CD4-positive, alpha-beta T cell (primary cell): ENCODE data around the gene HDAC4. TPM values are rescaled to one million over a fixed set of nuclear protein-coding genes. Genes with fewer than 3 reads are reported as not detected.

Source experiments
- ATAC-seq: fragments of 200-7000 bp; cut with Tn5 transposase; one replicate; pipeline ENCODE4 v1.10.0; 2022; ENCODE audit warnings: mild to moderate bottlenecking; ENCODE audit not compliant: poor library complexity
- CTCF ChIA-PET: fragments of 350-600 bp; sonication (Branson Sonifier 250); formaldehyde crosslinking; loops from one replicate; lab custom pipeline; 2021; ENCODE audit warnings: antibody characterized with exemption, inconsistent platforms; lab: Charles Lee
- POLR2A ChIA-PET: fragments of 350-600 bp; sonication (Branson Sonifier 250); formaldehyde crosslinking; loops from one replicate; lab custom pipeline; 2021; ENCODE audit warnings: antibody characterized with exemption, inconsistent platforms; lab: Charles Lee
- DNase-seq, 14 experiments: peaks; one replicate each; pipeline ENCODE4 v3.0.0-alpha.2; 2013 to 2020; ENCODE audit warnings: mixed read lengths in 2 of 14
- H3K27ac ChIP-seq, 2 donors: one replicate each; pipeline versions ENCODE4 v1.5.1 to v1.7.0; 2013; ENCODE audit warnings: low read length in 2 of 2, low read depth in 1 of 2, mild to moderate bottlenecking in 1 of 2
- H3K27me3 ChIP-seq, 2 experiments: 1 replicate in 1 of 2; 2 replicates in 1 of 2; pipeline versions ENCODE4 v1.6.1 to v1.7.0; 2013; ENCODE audit warnings: low read length in 2 of 2, control low read depth in 1 of 2, mild to moderate bottlenecking in 1 of 2, moderate library complexity in 1 of 2; ENCODE audit not compliant: insufficient read depth in 2 of 2, control insufficient read depth in 1 of 2
- H3K36me3 ChIP-seq: one replicate; pipeline ENCODE4 v1.6.1; 2013; ENCODE audit warnings: low read length, control low read depth; ENCODE audit not compliant: insufficient read depth
- H3K4me1 ChIP-seq: one replicate; pipeline ENCODE4 v1.6.1; 2013; ENCODE audit warnings: low read length, control low read depth; ENCODE audit not compliant: insufficient read depth
- H3K4me3 ChIP-seq: one replicate; pipeline ENCODE4 v1.5.1; 2013; ENCODE audit warnings: mild to moderate bottlenecking, low read length, moderate library complexity
- H3K9me3 ChIP-seq, 2 experiments: 1 replicate in 1 of 2; 2 replicates in 1 of 2; pipeline versions ENCODE4 v1.6.1 to v1.7.0; 2013; ENCODE audit warnings: low read length in 2 of 2, mild to moderate bottlenecking in 2 of 2, control low read depth in 1 of 2, moderate library complexity in 1 of 2; ENCODE audit not compliant: control insufficient read depth in 1 of 2, insufficient read depth in 1 of 2
- H3K27ac Mint-ChIP-seq: one replicate; pipeline ENCODE4 v1.8.0; 2020; ENCODE audit warnings: mixed read lengths
- H3K27me3 Mint-ChIP-seq: one replicate; pipeline ENCODE4 v1.8.0; 2021; ENCODE audit warnings: mixed read lengths
- H3K36me3 Mint-ChIP-seq: one replicate; pipeline ENCODE4 v1.8.0; 2021; ENCODE audit warnings: low read depth, mixed read lengths
- H3K4me1 Mint-ChIP-seq: one replicate; pipeline ENCODE4 v1.8.0; 2021; ENCODE audit warnings: low read depth, mixed read lengths
- H3K4me3 Mint-ChIP-seq: one replicate; pipeline ENCODE4 v1.8.0; 2020; ENCODE audit warnings: mild to moderate bottlenecking, mixed read lengths
- H3K9me3 Mint-ChIP-seq: one replicate; pipeline ENCODE4 v1.8.0; 2020; ENCODE audit warnings: mixed read lengths
- CTCF ChIP-seq: fragments of 200-600 bp; IDR thresholded peaks from one replicate; pipeline ENCODE4 v1.8.0; 2022; ENCODE audit warnings: antibody characterized with exemption, mild to moderate bottlenecking
- intact Hi-C, 2 experiments: fragments of 100-400 bp; cut with DNase I in 1 of 2; cut with micrococcal nuclease in 1 of 2; formaldehyde crosslinking; loops; one replicate each; pipeline versions ENCODE4 v1.15.1 to v1.9.0; 2023 to 2025; cut with DNase I, micrococcal nuclease
- total RNA-seq, 174 experiments: library from RNA in 2 of 174; stranded (reverse) in 2 of 174; gene quantifications; one replicate each; pipeline ENCODE4 v1.2.3 and lab custom pipeline; 2021 to 2026

The HDAC4 gene
- total RNA-seq, 2 experiments from 2014 or later, result 45.3 to 49.2 TPM

- Histone ChIP-seq H3K27me3 (no peaks in the 10 kb centered on the region), H3K27ac (no peak overlapping the region), H3K4me1 (no peaks in the 10 kb centered on the region), H3K9me3 (peaks cover 0 to 4% of the 10 kb centered on the region in 2 experiments), H3K36me3 (peaks cover 6% of the 10 kb centered on the region), H3K4me3 (no peak overlapping the region)
- peaks cover 15% of the 10 kb centered on the region for H3K36me3 Mint-ChIP-seq
- no peak for TF ChIP-seq CTCF
- DNase-seq (no peak), ATAC-seq (no peak)
- no peaks in the 10 kb centered on the region for H3K4me1 Mint-ChIP-seq
- ChIA-PET POLR2A (no interaction called here), CTCF (no interaction called here)
- H3K9me3 Mint-ChIP-seq, result no peaks in the 10 kb centered on the region
- H3K4me3 Mint-ChIP-seq, result no peak overlapping the region
- no peak overlapping the region for H3K27ac Mint-ChIP-seq
- no peaks in the 10 kb centered on the region for H3K27me3 Mint-ChIP-seq
- intact Hi-C loops, result no loop called here
These were observed 353.4 kb downstream of the HDAC4 start for GRCh38 chr2:239047420-239047819.

- DNase-seq, result no peak
- no peak for ATAC-seq
- H3K9me3 ChIP-seq, result peaks cover 0 to 4% of the 10 kb centered on the region in 2 experiments
- H3K4me1 Mint-ChIP-seq, result no peaks in the 10 kb centered on the region
- peaks cover 9% of the 10 kb centered on the region for H3K36me3 Mint-ChIP-seq
- CTCF ChIA-PET, result no interaction called here
- intact Hi-C loops, result no loop called here
- H3K36me3 ChIP-seq, result peaks cover under 1% of the 10 kb centered on the region
- H3K27ac ChIP-seq, result no peak overlapping the region
- H3K27me3 Mint-ChIP-seq, result no peaks in the 10 kb centered on the region
- no peak for TF ChIP-seq CTCF
- no peak overlapping the region for H3K27ac Mint-ChIP-seq
- H3K4me3 Mint-ChIP-seq, result no peak overlapping the region
- no peaks in the 10 kb centered on the region for H3K27me3 ChIP-seq
- POLR2A ChIA-PET, result no interaction called here
- no peaks in the 10 kb centered on the region for H3K9me3 Mint-ChIP-seq
- no peak overlapping the region for H3K4me3 ChIP-seq
- H3K4me1 ChIP-seq, result no peaks in the 10 kb centered on the region
These were observed 354.0 kb downstream of the HDAC4 start for GRCh38 chr2:239046822-239047221.

GRCh38 chr2:239044336-239044735, 356.5 kb downstream of the HDAC4 start:
- Mint-ChIP-seq H3K9me3 (no peaks in the 10 kb centered on the region), H3K4me3 (no peak overlapping the region), H3K27ac (no peak overlapping the region), H3K27me3 (no peaks in the 10 kb centered on the region), H3K4me1 (no peaks in the 10 kb centered on the region), H3K36me3 (no peaks in the 10 kb centered on the region)
- Histone ChIP-seq H3K36me3 (no peaks in the 10 kb centered on the region), H3K27me3 (no peaks in the 10 kb centered on the region), H3K9me3 (peaks cover 0 to 4% of the 10 kb centered on the region in 2 experiments), H3K27ac (no peak overlapping the region), H3K4me1 (no peaks in the 10 kb centered on the region), H3K4me3 (no peak overlapping the region)
- DNase-seq (no peak), ATAC-seq (no peak)
- POLR2A ChIA-PET, result no interaction called here
- intact Hi-C loops, result no loop called here
- CTCF ChIA-PET, result no interaction called here
- no peak for TF ChIP-seq CTCF
